SH-SY5Y (cell line): ENCODE measurements around the gene USP33.

ENCODE experiments used
- GATA2 ChIP-seq: IDR thresholded peaks from 2 replicates; pipeline ENCODE4 v1.6.1; 2011; ENCODE audit warnings: mild to moderate bottlenecking, low read depth, low read length
- GATA3 ChIP-seq: IDR thresholded peaks from 2 replicates; pipeline ENCODE4 v1.6.1; 2011; ENCODE audit warnings: low read depth, mild to moderate bottlenecking, low read length, moderate library complexity

- TF ChIP-seq GATA2, result no peak
- no peak for TF ChIP-seq GATA3
Measured at GRCh38 chr1:77783141-77783540, 23.5 kb upstream of the USP33 start.
